Fibroblast of the aortic adventitia (primary cell): Measurements from ENCODE around the gene PADI1. TPM values are rescaled to one million over a fixed set of nuclear protein-coding genes. Genes with fewer than 3 reads are reported as not detected.

ENCODE experiments used
- DNase-seq: peaks from one replicate; pipeline ENCODE4 v3.0.0-alpha.2; 2010; ENCODE audit warnings: low read depth
- H3K4me3 ChIP-seq: 2 replicates; pipeline ENCODE4 v1.5.1; 2011; ENCODE audit warnings: low read depth, mild to moderate bottlenecking, control low read depth, low read length, moderate library complexity
- total RNA-seq: library from RNA; depleted of rRNA; stranded (reverse); fragments of >200 nt; gene quantifications from 2 replicates; pipeline ENCODE4 v1.2.3, GENCODE V29; 2012; ENCODE audit warnings: low replicate concordance
- TF ChIP-seq, protein P1 (sequence below): IDR thresholded peaks from 2 replicates; pipeline ENCODE4 v1.5.1; 2011; ENCODE audit warnings: mild to moderate bottlenecking, low read length, control low read depth, inconsistent platforms; ENCODE audit not compliant: insufficient read depth

The PADI1 gene
- total RNA-seq, 1 donor = 0.09 TPM

DNA sequence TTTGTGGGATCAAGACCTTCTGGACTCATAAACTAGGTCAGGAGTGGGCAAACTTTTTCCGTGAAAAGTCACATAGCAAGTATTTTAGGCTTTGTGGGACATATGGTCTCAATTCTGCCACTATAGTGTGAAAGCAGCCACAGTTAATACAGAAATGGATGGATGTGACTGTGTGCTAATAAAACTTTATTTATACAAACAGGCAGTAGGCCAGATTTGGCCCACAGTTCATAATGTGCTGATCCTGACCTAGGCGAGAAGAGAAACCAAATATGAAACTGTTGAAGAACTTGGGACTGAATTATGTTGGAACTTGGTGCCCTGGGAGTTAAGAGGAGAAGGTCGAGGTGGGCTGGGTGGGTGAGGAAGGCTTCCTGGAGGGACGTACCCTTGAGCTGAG lies 61.0 kb downstream of the PADI1 start:
- no peak for DNase-seq
- no peak overlapping the region for H3K4me3 ChIP-seq
- TF ChIP-seq, protein P1, sequence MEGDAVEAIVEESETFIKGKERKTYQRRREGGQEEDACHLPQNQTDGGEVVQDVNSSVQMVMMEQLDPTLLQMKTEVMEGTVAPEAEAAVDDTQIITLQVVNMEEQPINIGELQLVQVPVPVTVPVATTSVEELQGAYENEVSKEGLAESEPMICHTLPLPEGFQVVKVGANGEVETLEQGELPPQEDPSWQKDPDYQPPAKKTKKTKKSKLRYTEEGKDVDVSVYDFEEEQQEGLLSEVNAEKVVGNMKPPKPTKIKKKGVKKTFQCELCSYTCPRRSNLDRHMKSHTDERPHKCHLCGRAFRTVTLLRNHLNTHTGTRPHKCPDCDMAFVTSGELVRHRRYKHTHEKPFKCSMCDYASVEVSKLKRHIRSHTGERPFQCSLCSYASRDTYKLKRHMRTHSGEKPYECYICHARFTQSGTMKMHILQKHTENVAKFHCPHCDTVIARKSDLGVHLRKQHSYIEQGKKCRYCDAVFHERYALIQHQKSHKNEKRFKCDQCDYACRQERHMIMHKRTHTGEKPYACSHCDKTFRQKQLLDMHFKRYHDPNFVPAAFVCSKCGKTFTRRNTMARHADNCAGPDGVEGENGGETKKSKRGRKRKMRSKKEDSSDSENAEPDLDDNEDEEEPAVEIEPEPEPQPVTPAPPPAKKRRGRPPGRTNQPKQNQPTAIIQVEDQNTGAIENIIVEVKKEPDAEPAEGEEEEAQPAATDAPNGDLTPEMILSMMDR = no peak

DNA sequence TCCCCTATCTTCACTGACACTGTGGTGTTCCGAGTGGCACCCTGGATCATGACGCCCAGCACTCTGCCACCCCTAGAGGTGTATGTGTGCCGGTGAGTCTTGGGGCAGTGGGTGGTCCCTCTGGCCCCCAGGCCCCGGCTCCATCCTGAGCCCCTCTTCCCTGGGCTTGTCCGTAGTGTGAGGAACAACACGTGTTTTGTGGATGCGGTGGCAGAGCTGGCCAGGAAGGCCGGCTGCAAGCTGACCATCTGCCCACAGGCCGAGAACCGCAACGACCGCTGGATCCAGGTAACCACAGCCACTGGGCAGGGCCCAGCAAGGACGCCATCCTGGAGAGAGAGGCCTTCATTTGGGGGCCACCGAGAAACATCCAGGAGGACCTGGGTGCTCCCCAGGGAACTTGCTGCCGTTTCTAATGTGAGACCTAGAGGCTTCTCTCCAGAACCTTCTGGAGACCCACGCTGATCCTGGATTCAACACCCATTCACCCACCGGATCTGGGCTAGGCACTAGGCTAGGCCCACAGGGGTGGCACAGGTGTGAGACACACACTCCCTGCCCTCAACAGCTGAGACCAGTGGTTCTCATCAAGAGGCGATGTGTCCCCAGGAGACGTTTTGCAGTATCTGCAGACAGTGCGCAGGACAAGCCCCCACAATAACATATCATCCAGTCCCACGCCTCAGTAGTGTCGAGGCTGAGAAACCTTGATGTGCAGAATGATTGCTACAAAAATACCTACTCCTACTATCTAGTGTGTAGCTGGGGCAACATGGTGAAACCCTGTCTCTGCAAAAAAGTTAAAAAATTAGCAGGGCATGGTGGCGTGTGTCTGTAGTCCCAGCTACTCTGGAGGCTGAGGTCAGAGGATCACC lies 66.2 kb downstream of the PADI1 start:
- TF ChIP-seq, protein P1 = no peak
- no peak overlapping the region for H3K4me3 ChIP-seq
- no peak for DNase-seq

DNA sequence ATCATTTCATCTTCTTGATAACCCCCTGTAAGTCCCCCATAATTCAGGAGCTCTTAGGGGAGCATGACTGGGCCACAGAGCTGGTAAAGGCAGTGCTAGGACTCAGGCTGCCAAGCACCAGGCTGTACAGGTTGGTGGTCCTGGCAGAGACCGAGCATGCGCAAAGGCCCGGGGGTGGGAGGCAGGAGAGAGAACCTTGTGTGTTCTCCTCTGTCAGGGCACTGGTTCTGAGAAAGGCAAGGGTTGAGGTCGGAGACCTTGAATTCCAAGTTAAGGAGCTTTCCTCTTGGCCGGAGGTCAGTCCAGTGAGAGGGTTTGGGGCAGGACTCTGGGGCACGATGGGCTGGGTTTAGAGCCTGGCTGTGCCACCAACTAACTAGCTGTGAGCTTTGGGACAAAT lies 67.1 kb downstream of the PADI1 start:
- DNase-seq = no peak
- H3K4me3 ChIP-seq = no peak overlapping the region
- TF ChIP-seq, protein P1 = no peak

DNA sequence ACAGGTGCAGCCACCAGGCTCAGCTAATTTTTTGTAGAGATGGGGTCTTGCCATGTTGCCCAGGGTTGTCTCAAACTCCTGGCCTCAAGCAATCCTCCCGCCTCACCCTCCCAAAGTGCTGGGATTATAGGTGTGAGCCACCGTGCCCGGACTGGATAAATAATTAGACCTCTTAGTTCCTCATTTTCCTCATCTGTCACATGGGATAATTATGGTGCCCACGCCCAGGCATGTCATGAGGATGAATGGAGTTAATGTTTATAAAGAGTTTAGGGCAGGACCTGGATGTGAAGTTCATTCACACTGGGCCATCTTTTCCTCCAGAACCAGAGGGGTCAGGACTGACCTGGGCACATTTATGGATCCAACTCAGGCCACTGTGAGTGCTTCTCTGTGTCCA lies 67.7 kb downstream of the PADI1 start:
- DNase-seq = no peak
- TF ChIP-seq, protein P1 = no peak
- H3K4me3 ChIP-seq = no peak overlapping the region

DNA sequence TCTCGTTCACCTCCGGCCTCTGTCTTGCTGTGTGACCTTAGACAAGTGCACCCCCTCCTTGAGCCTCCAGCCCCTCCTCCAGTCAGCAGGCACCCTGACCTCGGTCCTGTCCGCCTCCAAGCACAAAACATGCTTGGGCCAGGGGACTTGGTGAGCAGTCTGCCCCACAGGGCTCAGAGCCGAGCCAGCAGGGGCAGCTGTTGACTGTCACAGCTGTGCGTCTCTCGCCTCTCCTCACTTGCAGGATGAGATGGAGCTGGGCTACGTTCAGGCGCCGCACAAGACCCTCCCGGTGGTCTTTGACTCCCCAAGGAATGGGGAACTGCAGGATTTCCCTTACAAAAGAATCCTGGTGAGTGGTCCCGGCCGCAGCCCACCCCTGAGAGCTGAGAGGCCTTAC lies 68.2 kb downstream of the PADI1 start:
- no peak for DNase-seq
- H3K4me3 ChIP-seq = no peak overlapping the region
- TF ChIP-seq, protein P1 = no peak

DNA sequence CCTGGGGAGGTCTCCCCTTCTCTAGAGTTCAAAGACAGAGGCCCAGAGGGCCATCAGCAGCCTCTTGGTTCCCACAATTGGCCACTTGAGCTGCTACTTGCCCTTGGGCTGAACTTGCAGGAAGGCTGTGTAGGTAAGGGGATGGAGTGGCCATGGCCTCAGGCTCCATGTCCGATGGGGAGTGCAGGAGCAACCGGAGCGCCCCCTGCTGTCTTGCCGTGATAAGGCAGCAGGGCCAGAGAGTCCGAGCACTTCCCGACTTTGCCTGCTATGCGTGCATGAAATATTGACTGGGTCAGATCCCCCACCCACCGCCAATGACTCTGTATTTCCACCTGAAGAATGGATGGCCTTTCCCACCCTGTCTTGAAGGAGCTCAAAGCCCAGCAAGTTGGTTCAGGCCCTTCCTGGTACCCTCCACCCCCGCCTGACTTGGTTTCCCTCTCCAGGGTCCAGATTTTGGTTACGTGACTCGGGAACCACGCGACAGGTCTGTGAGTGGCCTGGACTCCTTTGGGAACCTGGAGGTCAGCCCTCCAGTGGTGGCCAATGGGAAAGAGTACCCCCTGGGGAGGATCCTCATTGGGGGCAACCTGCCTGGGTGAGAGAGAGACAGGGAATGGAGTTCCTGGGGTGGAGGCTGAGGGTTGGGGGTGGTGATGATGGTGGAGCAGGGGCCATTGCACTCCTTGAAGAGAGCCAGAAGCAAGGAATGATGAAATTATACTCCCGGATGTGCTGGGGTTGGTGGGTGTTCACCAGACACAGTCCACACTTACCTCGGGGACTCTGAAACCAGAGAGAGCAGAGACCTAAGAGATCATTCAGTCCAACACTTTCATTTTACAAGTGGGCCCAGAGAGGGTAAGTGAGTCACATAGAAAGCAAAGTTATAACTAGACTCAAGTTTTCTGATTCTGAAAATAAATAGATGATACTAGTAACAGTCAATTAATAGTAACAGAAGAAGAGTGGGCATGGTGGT lies 69.5 kb downstream of the PADI1 start:
- peak; percentile 33 for DNase-seq
- no peak overlapping the region for H3K4me3 ChIP-seq
- TF ChIP-seq, protein P1 = peak; percentile 71
